ENCODE results near the gene SIRPG. TPM values are rescaled to one million over a fixed set of nuclear protein-coding genes. Genes with fewer than 3 reads are reported as not detected.

Gene SIRPG
- polyA plus RNA-seq, 2 donors = 0.62 to 0.79 TPM

DNA sequence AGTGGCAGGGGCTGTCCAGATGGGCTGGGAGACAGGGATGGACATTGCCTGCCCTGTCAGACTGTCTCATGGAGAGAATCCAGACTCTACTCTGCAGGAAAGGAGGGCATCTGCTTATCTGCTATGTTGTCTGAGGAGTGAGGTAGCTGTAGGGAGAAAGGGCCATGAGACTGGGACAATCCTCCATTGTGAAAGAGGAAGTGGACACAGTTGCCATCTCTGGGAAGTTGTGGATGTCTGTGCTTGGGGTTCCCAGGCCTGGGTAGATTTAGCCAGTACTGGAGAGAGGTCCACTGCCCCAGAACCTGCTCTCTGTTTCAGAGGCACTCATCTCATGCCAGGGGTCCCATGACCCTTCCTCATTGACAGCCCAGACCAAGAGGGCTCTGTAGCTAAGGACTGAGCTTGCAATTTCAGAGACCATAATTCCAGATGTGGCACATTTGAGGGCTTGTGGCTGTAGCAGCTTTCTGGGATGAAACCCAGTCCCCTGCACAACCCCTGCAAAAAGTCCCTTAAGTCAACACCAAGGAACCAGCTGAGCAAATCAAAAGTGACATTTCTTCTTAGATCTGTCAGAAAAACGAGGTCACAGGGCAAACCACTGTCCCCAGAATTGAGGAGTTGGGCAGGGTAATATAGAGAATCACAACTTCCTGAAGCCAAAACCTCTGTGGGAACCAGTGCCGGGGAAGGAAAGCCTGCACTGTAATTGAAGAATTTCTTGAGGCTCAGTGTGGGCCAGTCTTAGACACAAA lies 4.1 kb upstream of the SIRPG start:
- Histone ChIP-seq H3K4me3 (ENCODE audit: low read depth in 1 of 2, low read length in 2 of 2) (no peak overlapping the region), H3K9me3 (ENCODE audit: control insufficient read depth in 2 of 2, insufficient read depth in 1 of 2, low read depth in 1 of 2, low read length in 1 of 2) (no peaks in the 10 kb centered on the region), H3K36me3 (ENCODE audit: control insufficient read depth in 2 of 2, insufficient read depth in 2 of 2, low read length in 1 of 2) (no peaks in the 10 kb centered on the region), H3K27ac (ENCODE audit: low read depth in 2 of 2, low read length in 1 of 2) (no peak overlapping the region), H3K4me1 (ENCODE audit: control insufficient read depth in 2 of 2, insufficient read depth in 2 of 2, low read length in 1 of 2) (no peaks in the 10 kb centered on the region), H3K27me3 (ENCODE audit: control insufficient read depth in 1 of 2, insufficient read depth in 2 of 2, low read length in 2 of 2) (no peaks in the 10 kb centered on the region)
- WGBS, 2 donors = 42 to 43% methylated on average over 2 of the region's 2 CpGs

DNA sequence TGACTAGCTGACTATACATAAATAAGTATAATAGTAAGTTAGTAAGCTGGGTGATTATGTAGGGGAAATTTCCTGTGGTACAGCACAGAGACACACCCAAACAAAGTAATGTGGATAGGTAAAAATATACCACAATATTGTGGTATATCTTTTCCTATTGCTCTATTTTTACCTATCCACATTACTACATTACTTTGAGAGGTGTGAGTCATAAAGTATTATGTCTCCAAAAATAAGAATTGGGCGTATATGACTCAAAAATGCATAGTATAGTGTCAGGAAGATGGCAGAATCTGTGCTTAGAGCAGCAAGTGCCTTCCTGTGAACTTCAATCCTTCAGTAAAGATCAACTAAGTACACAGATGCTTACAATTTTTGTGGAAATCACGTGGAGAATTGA lies 2.7 kb upstream of the SIRPG start:
- H3K27me3 ChIP-seq (ENCODE audit: control insufficient read depth in 1 of 2, insufficient read depth in 2 of 2, low read length in 2 of 2) = no peaks in the 10 kb centered on the region
- no peaks in the 10 kb centered on the region for H3K4me1 ChIP-seq (ENCODE audit: control insufficient read depth in 2 of 2, insufficient read depth in 2 of 2, low read length in 1 of 2)
- no peaks in the 10 kb centered on the region for H3K36me3 ChIP-seq (ENCODE audit: control insufficient read depth in 2 of 2, insufficient read depth in 2 of 2, low read length in 1 of 2)
- WGBS, 2 donors = 30 to 36% methylated on average over 2 of the region's 2 CpGs
- no peak overlapping the region for H3K27ac ChIP-seq (ENCODE audit: low read depth in 2 of 2, low read length in 1 of 2)
- H3K4me3 ChIP-seq (ENCODE audit: low read depth in 1 of 2, low read length in 2 of 2) = no peak overlapping the region
- no peaks in the 10 kb centered on the region for H3K9me3 ChIP-seq (ENCODE audit: control insufficient read depth in 2 of 2, insufficient read depth in 1 of 2, low read depth in 1 of 2, low read length in 1 of 2)

DNA sequence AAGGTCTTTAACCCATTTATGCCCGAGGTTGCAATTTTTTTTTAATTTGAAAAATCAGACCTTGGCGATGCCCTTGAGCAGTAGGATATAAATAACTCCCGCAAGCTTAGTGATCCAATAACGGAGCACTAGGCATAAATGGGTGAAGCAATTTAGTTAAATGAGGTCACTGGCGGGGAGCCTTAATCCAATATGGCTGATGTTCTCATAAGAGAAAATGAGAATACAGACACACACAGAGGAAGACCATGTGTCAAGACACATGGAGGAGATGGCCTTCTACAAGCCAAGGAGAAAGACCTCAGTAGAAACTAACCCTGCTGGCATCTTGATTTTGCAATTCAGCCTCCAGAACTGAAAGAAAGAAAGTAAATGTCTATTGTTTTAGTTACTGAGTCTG lies 735 bp downstream of the SIRPG start:
- H3K36me3 ChIP-seq (ENCODE audit: control insufficient read depth in 2 of 2, insufficient read depth in 2 of 2, low read length in 1 of 2) = no peaks in the 10 kb centered on the region
- no peak overlapping the region for H3K4me3 ChIP-seq (ENCODE audit: low read depth in 1 of 2, low read length in 2 of 2)
- WGBS, 2 donors = 75 to 82% methylated on average over 5 of the region's 5 CpGs
- H3K27ac ChIP-seq (ENCODE audit: low read depth in 2 of 2, low read length in 1 of 2) = no peak overlapping the region
- no peaks in the 10 kb centered on the region for H3K4me1 ChIP-seq (ENCODE audit: control insufficient read depth in 2 of 2, insufficient read depth in 2 of 2, low read length in 1 of 2)
- H3K9me3 ChIP-seq (ENCODE audit: control insufficient read depth in 2 of 2, insufficient read depth in 1 of 2, low read depth in 1 of 2, low read length in 1 of 2) = no peaks in the 10 kb centered on the region
- no peaks in the 10 kb centered on the region for H3K27me3 ChIP-seq (ENCODE audit: control insufficient read depth in 1 of 2, insufficient read depth in 2 of 2, low read length in 2 of 2)

DNA sequence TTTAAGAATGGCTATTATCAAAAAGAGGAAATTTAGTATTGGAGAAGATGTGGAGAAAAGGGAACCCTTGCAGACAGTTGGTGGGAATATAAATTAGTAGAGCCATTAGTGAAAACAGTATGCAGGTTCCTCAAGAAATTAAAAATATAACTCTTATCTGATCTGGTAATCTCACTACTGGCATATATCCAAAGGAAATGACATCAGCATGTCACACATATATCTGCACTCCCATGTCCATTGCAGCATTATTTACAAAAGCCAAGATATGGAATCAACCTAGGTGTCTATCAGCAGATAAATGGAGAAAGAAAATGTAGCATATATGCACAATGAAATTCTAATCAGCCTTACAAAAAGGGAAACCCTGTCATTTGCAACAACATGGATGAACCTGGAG lies 2.6 kb downstream of the SIRPG start:
- Histone ChIP-seq H3K9me3 (ENCODE audit: control insufficient read depth in 2 of 2, insufficient read depth in 1 of 2, low read depth in 1 of 2, low read length in 1 of 2) (no peaks in the 10 kb centered on the region), H3K27ac (ENCODE audit: low read depth in 2 of 2, low read length in 1 of 2) (no peak overlapping the region), H3K4me3 (ENCODE audit: low read depth in 1 of 2, low read length in 2 of 2) (no peak overlapping the region)

DNA sequence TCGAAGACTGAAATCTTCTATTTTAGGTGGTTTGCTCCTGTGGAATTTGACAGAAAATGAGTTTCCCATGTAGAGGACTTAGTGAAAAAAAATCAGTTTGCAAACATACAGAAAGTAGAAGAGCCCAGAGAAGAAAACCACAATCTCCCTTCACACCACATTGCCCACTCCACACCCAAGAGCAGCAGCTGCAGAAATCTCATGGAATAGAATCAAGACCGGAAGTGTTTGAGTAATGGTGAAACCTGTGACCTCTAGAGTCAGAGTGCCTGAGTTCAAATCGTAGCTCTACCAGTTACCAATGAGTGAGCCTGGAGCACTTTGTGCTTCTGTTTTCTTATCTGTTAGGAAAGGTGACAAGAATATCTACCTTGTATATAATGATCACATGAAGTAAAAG lies 4.6 kb downstream of the SIRPG start:
- Histone ChIP-seq H3K27ac (ENCODE audit: low read depth in 2 of 2, low read length in 1 of 2) (no peak overlapping the region), H3K4me3 (ENCODE audit: low read depth in 1 of 2, low read length in 2 of 2) (no peak overlapping the region), H3K36me3 (ENCODE audit: control insufficient read depth in 2 of 2, insufficient read depth in 2 of 2, low read length in 1 of 2) (no peaks in the 10 kb centered on the region), H3K9me3 (ENCODE audit: control insufficient read depth in 2 of 2, insufficient read depth in 1 of 2, low read depth in 1 of 2, low read length in 1 of 2) (no peaks in the 10 kb centered on the region), H3K4me1 (ENCODE audit: control insufficient read depth in 2 of 2, insufficient read depth in 2 of 2, low read length in 1 of 2) (no peaks in the 10 kb centered on the region), H3K27me3 (ENCODE audit: control insufficient read depth in 1 of 2, insufficient read depth in 2 of 2, low read length in 2 of 2) (no peaks in the 10 kb centered on the region)
- WGBS, 2 donors = 56 to 64% methylated on average over 3 of the region's 3 CpGs

More for the DNA sequence above, 2.6 kb downstream of the SIRPG start:
- Histone ChIP-seq H3K27me3 (ENCODE audit: control insufficient read depth in 1 of 2, insufficient read depth in 2 of 2, low read length in 2 of 2) (no peaks in the 10 kb centered on the region), H3K36me3 (ENCODE audit: control insufficient read depth in 2 of 2, insufficient read depth in 2 of 2, low read length in 1 of 2) (no peaks in the 10 kb centered on the region), H3K4me1 (ENCODE audit: control insufficient read depth in 2 of 2, insufficient read depth in 2 of 2, low read length in 1 of 2) (no peaks in the 10 kb centered on the region)

DNA sequence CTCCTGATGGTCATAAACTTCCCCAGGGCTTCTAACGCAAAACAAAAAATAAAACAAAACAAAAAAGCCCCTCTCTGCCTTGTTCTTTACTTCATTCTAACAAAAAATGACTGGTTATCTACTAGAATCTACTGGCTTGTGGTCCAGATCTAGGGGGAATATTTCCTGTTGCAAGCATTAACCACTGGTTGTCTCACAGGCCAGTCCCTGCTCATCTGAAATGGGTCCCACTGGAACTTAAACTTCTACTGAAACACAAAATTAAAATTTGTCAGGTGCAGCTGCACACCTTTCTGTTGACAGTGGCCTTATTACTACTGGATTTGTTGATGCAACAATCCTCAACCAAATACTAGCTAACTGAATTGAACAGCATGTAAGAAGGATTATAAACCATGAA lies 5.5 kb downstream of the SIRPG start:
- no peak overlapping the region for H3K27ac ChIP-seq (ENCODE audit: low read depth in 2 of 2, low read length in 1 of 2)
- WGBS, 2 donors = 33 to 66% methylated on average over 1 of the region's 1 CpG
- H3K36me3 ChIP-seq (ENCODE audit: control insufficient read depth in 2 of 2, insufficient read depth in 2 of 2, low read length in 1 of 2) = no peaks in the 10 kb centered on the region
- H3K9me3 ChIP-seq (ENCODE audit: control insufficient read depth in 2 of 2, insufficient read depth in 1 of 2, low read depth in 1 of 2, low read length in 1 of 2) = no peaks in the 10 kb centered on the region
- H3K4me1 ChIP-seq (ENCODE audit: control insufficient read depth in 2 of 2, insufficient read depth in 2 of 2, low read length in 1 of 2) = no peaks in the 10 kb centered on the region
- no peak overlapping the region for H3K4me3 ChIP-seq (ENCODE audit: low read depth in 1 of 2, low read length in 2 of 2)
- H3K27me3 ChIP-seq (ENCODE audit: control insufficient read depth in 1 of 2, insufficient read depth in 2 of 2, low read length in 2 of 2) = no peaks in the 10 kb centered on the region

DNA sequence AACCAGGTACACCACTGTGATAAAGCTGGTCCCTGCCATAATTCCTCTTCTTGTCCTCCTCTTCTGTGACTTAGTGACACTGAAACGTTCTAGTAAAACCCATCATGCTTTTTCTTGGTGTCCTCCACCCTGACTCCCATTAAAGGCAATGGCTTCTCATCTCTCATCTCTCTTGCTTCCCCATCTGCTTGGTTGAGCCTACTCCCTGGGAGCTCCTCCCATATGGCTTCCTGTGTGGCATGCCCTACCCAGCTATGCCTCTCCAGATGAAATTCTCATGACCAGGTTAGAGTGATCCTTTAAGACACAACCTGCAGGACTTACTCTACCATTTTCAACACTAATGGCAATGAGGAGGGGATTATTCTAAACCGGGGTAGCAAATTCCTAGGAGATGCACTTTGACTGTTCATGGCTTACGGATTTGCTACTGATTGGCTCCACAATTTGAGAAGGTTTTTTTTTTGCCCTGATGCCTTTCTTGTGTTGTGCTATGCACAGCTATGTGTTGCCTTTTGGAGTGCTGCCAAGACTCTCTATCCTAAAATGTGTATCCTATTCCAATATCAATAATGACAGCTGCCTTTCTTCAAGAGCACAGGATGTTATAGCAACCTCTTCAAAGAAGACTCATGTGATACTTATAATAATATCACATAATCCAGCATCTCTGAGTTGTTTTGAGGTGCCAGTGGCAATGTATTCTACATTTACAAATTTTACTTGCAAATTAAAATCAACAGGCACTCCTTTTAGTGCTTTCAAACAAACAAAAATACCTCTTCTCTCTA lies 6.1 kb downstream of the SIRPG start:
- H3K4me3 ChIP-seq (ENCODE audit: low read depth in 1 of 2, low read length in 2 of 2) = no peak overlapping the region
- no peaks in the 10 kb centered on the region for H3K36me3 ChIP-seq (ENCODE audit: control insufficient read depth in 2 of 2, insufficient read depth in 2 of 2, low read length in 1 of 2)
- H3K4me1 ChIP-seq (ENCODE audit: control insufficient read depth in 2 of 2, insufficient read depth in 2 of 2, low read length in 1 of 2) = no peaks in the 10 kb centered on the region
- no peaks in the 10 kb centered on the region for H3K27me3 ChIP-seq (ENCODE audit: control insufficient read depth in 1 of 2, insufficient read depth in 2 of 2, low read length in 2 of 2)
- 55 to 63% methylated on average over 3 of the region's 3 CpGs for WGBS, 2 donors
- no peak overlapping the region for H3K27ac ChIP-seq (ENCODE audit: low read depth in 2 of 2, low read length in 1 of 2)
- no peaks in the 10 kb centered on the region for H3K9me3 ChIP-seq (ENCODE audit: control insufficient read depth in 2 of 2, insufficient read depth in 1 of 2, low read depth in 1 of 2, low read length in 1 of 2)

DNA sequence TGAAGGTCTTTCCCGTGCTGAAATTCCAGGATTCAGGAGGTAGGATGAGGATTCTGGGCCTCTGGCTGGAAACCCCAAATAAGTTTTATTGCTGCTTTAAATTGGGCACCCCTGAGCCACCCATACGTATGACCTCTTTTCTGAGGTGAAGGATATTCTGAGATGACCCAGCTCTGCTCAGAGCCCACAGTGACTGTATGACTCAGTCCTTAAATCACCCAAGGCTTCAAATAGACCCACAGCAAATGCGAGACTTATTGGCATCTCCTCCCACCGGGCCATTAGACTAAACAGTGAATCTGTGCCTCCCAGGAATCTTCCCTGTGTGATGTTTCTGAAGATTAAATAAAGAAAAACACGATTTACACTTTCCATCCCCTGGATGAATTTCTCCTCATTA lies 9.5 kb downstream of the SIRPG start:
- H3K27me3 ChIP-seq (ENCODE audit: control insufficient read depth in 1 of 2, insufficient read depth in 2 of 2, low read length in 2 of 2) = no peaks in the 10 kb centered on the region
- H3K36me3 ChIP-seq (ENCODE audit: control insufficient read depth in 2 of 2, insufficient read depth in 2 of 2, low read length in 1 of 2) = no peaks in the 10 kb centered on the region
- no peak overlapping the region for H3K4me3 ChIP-seq (ENCODE audit: low read depth in 1 of 2, low read length in 2 of 2)
- no peak overlapping the region for H3K27ac ChIP-seq (ENCODE audit: low read depth in 2 of 2, low read length in 1 of 2)
- WGBS, 2 donors = 61 to 68% methylated on average over 5 of the region's 5 CpGs
- H3K9me3 ChIP-seq (ENCODE audit: control insufficient read depth in 2 of 2, insufficient read depth in 1 of 2, low read depth in 1 of 2, low read length in 1 of 2) = no peaks in the 10 kb centered on the region
- H3K4me1 ChIP-seq (ENCODE audit: control insufficient read depth in 2 of 2, insufficient read depth in 2 of 2, low read length in 1 of 2) = no peaks in the 10 kb centered on the region

DNA sequence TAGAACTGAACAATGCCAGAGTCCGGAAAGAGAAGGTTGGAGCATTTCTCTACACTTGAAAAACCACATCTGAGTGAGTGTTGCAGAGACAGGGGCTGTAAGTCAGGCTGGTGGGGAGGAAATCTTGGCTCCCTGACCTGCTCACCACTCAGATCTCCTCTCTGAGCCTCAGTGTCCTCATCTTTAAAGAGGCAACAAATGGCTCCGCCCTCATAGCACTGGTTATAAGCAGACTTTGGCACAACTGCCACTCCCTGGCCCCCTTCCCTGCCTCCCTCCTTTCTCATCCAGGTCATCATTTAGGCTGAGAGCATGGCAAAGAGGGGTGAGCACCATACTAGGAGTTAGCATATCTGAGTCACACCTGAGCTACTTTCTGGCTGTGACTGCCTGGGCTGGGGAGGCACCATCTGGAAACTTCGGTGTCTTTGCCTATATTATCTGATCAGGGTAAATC lies 10.6 kb downstream of the SIRPG start:
- no peak overlapping the region for H3K4me3 ChIP-seq (ENCODE audit: low read depth in 1 of 2, low read length in 2 of 2)

More for the DNA sequence above, 10.6 kb downstream of the SIRPG start:
- Histone ChIP-seq H3K27me3 (ENCODE audit: control insufficient read depth in 1 of 2, insufficient read depth in 2 of 2, low read length in 2 of 2) (no peaks in the 10 kb centered on the region), H3K9me3 (ENCODE audit: control insufficient read depth in 2 of 2, insufficient read depth in 1 of 2, low read depth in 1 of 2, low read length in 1 of 2) (no peaks in the 10 kb centered on the region), H3K36me3 (ENCODE audit: control insufficient read depth in 2 of 2, insufficient read depth in 2 of 2, low read length in 1 of 2) (no peaks in the 10 kb centered on the region), H3K27ac (ENCODE audit: low read depth in 2 of 2, low read length in 1 of 2) (no peak overlapping the region), H3K4me1 (ENCODE audit: control insufficient read depth in 2 of 2, insufficient read depth in 2 of 2, low read length in 1 of 2) (no peaks in the 10 kb centered on the region)
- 75 to 94% methylated on average over 3 of the region's 3 CpGs for WGBS, 2 donors
